Upper lobe of left lung (tissue), 6 donors: ENCODE results near the gene ATRNL1. TPM values are rescaled to one million over a fixed set of nuclear protein-coding genes. Genes with fewer than 3 reads are reported as not detected.

Experiments used
- ATAC-seq, 2 donors: fragments of 200-7000 bp; cut with Tn5 transposase; one replicate each; pipeline ENCODE4 v1.9.1; 2022; ENCODE audit warnings: mild to moderate bottlenecking in 2 of 2, moderate library complexity in 2 of 2; ENCODE audit not compliant: low FRiP score in 2 of 2
- DNase-seq, 2 donors: peaks; one replicate each; pipeline ENCODE4 v3.0.0-alpha.2; 2019 to 2020
- H3K27ac ChIP-seq, 4 donors: fragments of 200-600 bp; sonication (generic); one replicate each; pipeline ENCODE4 v1.5.1; 2016 to 2019
- H3K27me3 ChIP-seq, 4 donors: fragments of 200-600 bp; sonication (generic); one replicate each; pipeline ENCODE4 v1.5.1; 2017 to 2019
- H3K36me3 ChIP-seq, 4 donors: fragments of 200-600 bp; sonication (generic); one replicate each; pipeline ENCODE4 v1.5.1; 2016 to 2019
- H3K4me1 ChIP-seq, 4 donors: fragments of 200-600 bp; sonication (generic); one replicate each; pipeline ENCODE4 v1.5.1; 2018 to 2019
- H3K4me3 ChIP-seq, 4 donors: fragments of 200-600 bp; sonication (generic); one replicate each; pipeline ENCODE4 v1.5.1; 2017 to 2019; ENCODE audit warnings: mild to moderate bottlenecking in 2 of 4, moderate library complexity in 1 of 4
- H3K9me3 ChIP-seq, 4 donors: fragments of 200-600 bp; sonication (generic); one replicate each; pipeline ENCODE4 v1.5.1; 2018 to 2019
- CTCF ChIP-seq, 6 experiments: fragments of 450-650 bp in 4 of 6; fragments of 200-600 bp in 2 of 6; sonication (generic) in 2 of 6; IDR thresholded peaks; one replicate each; pipeline ENCODE4 v1.5.1; 2016 to 2019; ENCODE audit warnings: antibody characterized with exemption in 6 of 6
- EP300 ChIP-seq, 4 donors: sonication (generic); formaldehyde crosslinking; IDR thresholded peaks; one replicate each; pipeline ENCODE4 v1.5.1; 2017; ENCODE audit warnings: antibody characterized with exemption in 4 of 4, control low read depth in 2 of 4
- POLR2A ChIP-seq, 4 donors: fragments of 450-650 bp; IDR thresholded peaks; one replicate each; pipeline ENCODE4 v1.5.1; 2016 to 2017; ENCODE audit warnings: antibody characterized with exemption in 4 of 4, mild to moderate bottlenecking in 2 of 4
- POLR2AphosphoS5 ChIP-seq, 2 donors: sonication (generic); formaldehyde crosslinking; IDR thresholded peaks; one replicate each; pipeline ENCODE4 v1.5.1; 2017; ENCODE audit warnings: antibody characterized with exemption in 2 of 2
- WGBS, 2 donors: methylation state at CpG; one replicate each; pipeline ENCODE4 v1.1.5; 2017 to 2018; 5-methylcytosine and 5-hydroxymethylcytosine counted together
- total RNA-seq, 6 donors: library from RNA; depleted of rRNA in 4 of 6; stranded (reverse); fragments of >200 nt in 4 of 6; gene quantifications; one replicate each; pipeline versions ENCODE4 v1.1.0 to v1.2.1, GENCODE V29; 2016 to 2021
- donor health status: DM: no; HTN: no; CAD: no; lungs with moderate emphysema.
- donor health status: DM: no; HTN: yes; CAD: no; lungs with severe emphysema.

Gene ATRNL1
- total RNA-seq, 6 donors from 2014 or later, result 0.11 to 1.0 (median 0.39) TPM

GRCh38 chr10:115921795-115922194 lies 828.6 kb downstream of the ATRNL1 start:
- Histone ChIP-seq H3K9me3 (no peaks in the 10 kb centered on the region), H3K27me3 (no peaks in the 10 kb centered on the region), H3K4me3 (no peak overlapping the region), H3K4me1 (no peaks in the 10 kb centered on the region), H3K27ac (no peak overlapping the region), H3K36me3 (no peaks in the 10 kb centered on the region)
- ATAC-seq (no peak), DNase-seq (no peak)
- no peak for TF ChIP-seq POLR2AphosphoS5 (IDR thresholded peaks at IDR 0.05)
- TF ChIP-seq POLR2A (IDR thresholded peaks at IDR 0.05), result no peak
- no peak for TF ChIP-seq EP300 (IDR thresholded peaks at IDR 0.05)
- TF ChIP-seq CTCF (IDR thresholded peaks at IDR 0.05), result no peak
- 80 to 88% methylated on average over 4 of the region's 4 CpGs for WGBS, 2 donors

GRCh38 chr10:115931309-115931708 lies 838.1 kb downstream of the ATRNL1 start:
- no peak overlapping the region for H3K4me3 ChIP-seq
- TF ChIP-seq EP300 (IDR thresholded peaks at IDR 0.05) (no peak), POLR2A (IDR thresholded peaks at IDR 0.05) (no peak), CTCF (IDR thresholded peaks at IDR 0.05) (no peak)
- H3K4me1 ChIP-seq, result no peaks in the 10 kb centered on the region
- no peaks in the 10 kb centered on the region for H3K36me3 ChIP-seq
- WGBS, 2 donors, result 95 to 98% methylated on average over 2 of the region's 2 CpGs
- no peaks in the 10 kb centered on the region for H3K9me3 ChIP-seq
- no peaks in the 10 kb centered on the region for H3K27me3 ChIP-seq
- DNase-seq, result no peak
- no peak overlapping the region for H3K27ac ChIP-seq
- ATAC-seq, result no peak

DNA sequence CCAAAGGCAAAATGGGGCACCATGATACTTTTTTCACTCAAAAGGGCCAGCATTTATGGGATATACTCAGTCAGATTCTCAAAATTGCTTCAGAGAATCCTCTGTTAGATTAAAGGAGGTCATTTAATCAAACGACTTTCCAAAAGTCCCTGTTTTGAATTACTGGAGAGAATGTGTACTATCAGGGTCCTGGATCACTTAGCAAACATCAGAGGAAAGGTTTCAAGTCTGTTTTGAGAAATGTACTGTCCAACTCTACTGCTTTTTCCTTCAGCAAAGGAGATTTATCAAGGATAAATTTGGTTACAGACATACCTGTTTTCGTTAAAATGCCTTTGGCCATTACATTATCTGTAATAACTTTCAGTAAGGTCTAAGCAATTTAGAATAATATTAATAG lies 838.9 kb downstream of the ATRNL1 start:
- TF ChIP-seq CTCF (IDR thresholded peaks at IDR 0.05), result no peak
- no peak for TF ChIP-seq POLR2AphosphoS5 (IDR thresholded peaks at IDR 0.05)
- no peak for TF ChIP-seq EP300 (IDR thresholded peaks at IDR 0.05)
- no peak for TF ChIP-seq POLR2A (IDR thresholded peaks at IDR 0.05)
- Histone ChIP-seq H3K27me3 (no peaks in the 10 kb centered on the region), H3K4me3 (no peak overlapping the region), H3K27ac (no peak overlapping the region), H3K9me3 (no peaks in the 10 kb centered on the region), H3K36me3 (no peaks in the 10 kb centered on the region), H3K4me1 (no peaks in the 10 kb centered on the region)
- DNase-seq (no peak), ATAC-seq (no peak)
- WGBS, 2 donors, result 67 to 88% methylated on average over 2 of the region's 2 CpGs

- Histone ChIP-seq H3K27me3 (no peaks in the 10 kb centered on the region), H3K9me3 (no peaks in the 10 kb centered on the region), H3K27ac (no peak overlapping the region), H3K4me3 (no peak overlapping the region), H3K4me1 (no peaks in the 10 kb centered on the region), H3K36me3 (no peaks in the 10 kb centered on the region)
- WGBS, 2 donors, result 96 to 100% methylated on average over 2 of the region's 2 CpGs
- TF ChIP-seq POLR2AphosphoS5 (IDR thresholded peaks at IDR 0.05), result no peak
- no peak for TF ChIP-seq CTCF (IDR thresholded peaks at IDR 0.05)
- TF ChIP-seq EP300 (IDR thresholded peaks at IDR 0.05), result no peak
- DNase-seq, result peak in 1 of 2 donors; percentile 6
- ATAC-seq, result no peak
These were observed 839.9 kb downstream of the ATRNL1 start for GRCh38 chr10:115933098-115933497.

DNA sequence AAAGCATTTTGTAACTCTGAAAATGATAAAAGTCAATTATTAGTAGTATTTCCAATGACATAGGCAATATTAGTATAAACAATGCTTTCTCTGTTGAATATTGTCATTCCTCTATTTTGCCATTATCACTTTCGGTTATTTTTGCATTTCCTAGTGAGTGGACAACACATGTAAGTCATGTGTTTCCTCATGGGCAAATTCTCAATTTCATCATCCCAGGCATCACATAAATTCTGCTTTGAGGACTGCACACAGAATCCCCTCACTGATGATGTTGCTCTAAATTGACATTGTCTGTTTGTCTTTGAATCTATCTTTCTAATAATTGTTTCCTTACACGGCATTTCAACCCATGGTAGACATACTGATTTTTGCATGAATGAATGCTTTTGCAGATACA lies 842.6 kb downstream of the ATRNL1 start:
- no peak for TF ChIP-seq CTCF (IDR thresholded peaks at IDR 0.05)
- TF ChIP-seq EP300 (IDR thresholded peaks at IDR 0.05), result no peak
- no peak for TF ChIP-seq POLR2AphosphoS5 (IDR thresholded peaks at IDR 0.05)
- no peak for TF ChIP-seq POLR2A (IDR thresholded peaks at IDR 0.05)
- H3K4me3 ChIP-seq, result no peak overlapping the region
- no peaks in the 10 kb centered on the region for H3K27me3 ChIP-seq
- no peak overlapping the region for H3K27ac ChIP-seq
- no peaks in the 10 kb centered on the region for H3K36me3 ChIP-seq
- DNase-seq, result no peak
- 87 to 95% methylated on average over 2 of the region's 2 CpGs for WGBS, 2 donors
- H3K4me1 ChIP-seq, result no peaks in the 10 kb centered on the region
- H3K9me3 ChIP-seq, result no peaks in the 10 kb centered on the region
- no peak for ATAC-seq
